ENCODE measurements around the gene TMEM235.

The TMEM235 gene

DNA sequence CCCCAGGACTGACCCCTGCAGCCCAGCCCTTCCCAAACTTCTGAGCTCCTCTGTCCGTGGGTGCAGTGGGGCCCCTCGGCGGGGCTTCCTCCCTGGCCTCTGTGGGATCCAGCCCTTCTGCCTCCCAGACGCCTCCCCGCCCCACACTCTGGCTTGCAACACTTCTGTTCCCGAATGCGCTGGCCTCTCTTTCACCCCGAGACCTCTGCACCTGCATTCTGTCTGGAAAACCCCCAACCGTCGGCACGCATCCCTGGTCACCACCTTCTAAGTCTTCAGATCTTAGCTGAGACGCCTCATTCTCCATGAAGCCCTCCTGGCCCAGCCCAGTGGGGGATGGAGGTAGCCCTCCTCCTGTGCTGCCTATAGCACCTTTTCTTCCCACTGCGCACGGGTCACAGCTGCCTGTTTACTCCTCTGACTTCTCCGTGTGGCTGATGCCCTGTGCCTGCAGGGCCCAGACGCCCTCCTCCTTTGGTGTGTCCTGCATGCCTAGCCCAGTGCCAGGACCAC lies 26.4 kb downstream of the TMEM235 start:
- peaks cover 0 to 3% of the 10 kb centered on the region in 2 donors for H3K27me3 ChIP-seq (ENCODE audit: control insufficient read depth in 1 of 2, insufficient read depth in 2 of 2, low read length in 2 of 2)
- H3K36me3 ChIP-seq (ENCODE audit: control insufficient read depth in 2 of 2, insufficient read depth in 2 of 2, low read length in 2 of 2): no peaks in the 10 kb centered on the region
- no peaks in the 10 kb centered on the region for H3K4me1 ChIP-seq (ENCODE audit: control insufficient read depth, insufficient read depth, low read length)
- peak overlapping the region; percentile 31 for H3K27ac ChIP-seq (ENCODE audit: low read length)
- no peak overlapping the region for H3K9ac ChIP-seq (ENCODE audit: low read length in 2 of 2)
- no peak overlapping the region for H3K4me3 ChIP-seq (ENCODE audit: low read length in 2 of 2)
- no peaks in the 10 kb centered on the region for H3K9me3 ChIP-seq (ENCODE audit: control insufficient read depth in 2 of 2, low read length in 2 of 2)

DNA sequence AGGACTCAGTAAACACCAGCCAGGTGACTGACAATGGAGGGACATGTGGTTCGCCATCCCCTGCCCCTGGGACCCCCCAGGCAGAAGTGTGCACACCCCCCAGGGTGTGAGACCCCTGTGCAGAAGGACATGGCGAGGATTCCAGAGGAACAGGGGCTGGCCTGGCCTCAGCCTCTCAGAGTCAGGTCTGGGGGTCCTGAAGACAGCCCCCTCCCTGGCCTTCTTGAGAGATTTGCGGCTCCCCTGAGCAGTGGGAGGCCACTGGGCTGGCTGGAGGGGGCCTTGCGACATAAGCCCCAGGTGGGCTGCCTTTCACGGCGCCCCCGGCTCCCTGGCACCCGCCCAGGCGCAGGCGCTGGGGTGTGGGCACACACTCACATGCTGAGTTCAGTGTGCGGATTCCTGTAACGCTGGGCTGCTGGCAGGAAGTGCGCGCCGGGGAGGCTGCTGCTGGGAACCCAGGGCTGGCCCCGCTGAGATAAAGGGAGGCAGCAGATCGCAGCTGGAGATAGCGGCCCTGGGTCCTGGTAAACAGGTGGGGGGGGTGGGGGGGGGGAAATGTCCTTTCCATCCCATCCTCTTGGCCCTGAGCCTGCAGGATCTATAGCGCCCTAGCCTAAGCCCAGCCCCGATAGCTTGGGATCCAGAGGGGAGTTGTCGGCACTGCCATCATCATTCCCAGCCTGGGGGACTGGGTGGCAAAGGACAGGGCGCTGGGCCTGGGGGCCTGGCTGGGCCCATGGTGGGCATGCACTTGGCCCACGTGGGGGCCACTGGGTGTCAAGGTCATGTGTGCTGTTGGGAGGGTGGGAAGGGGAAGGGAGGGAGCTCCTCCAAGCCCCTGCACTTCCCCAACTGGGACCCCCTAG lies 27.1 kb downstream of the TMEM235 start:
- Histone ChIP-seq H3K4me3 (ENCODE audit: low read length in 2 of 2) (no peak overlapping the region), H3K9ac (ENCODE audit: low read length in 2 of 2) (no peak overlapping the region), H3K36me3 (ENCODE audit: control insufficient read depth in 2 of 2, insufficient read depth in 2 of 2, low read length in 2 of 2) (no peaks in the 10 kb centered on the region), H3K9me3 (ENCODE audit: control insufficient read depth in 2 of 2, low read length in 2 of 2) (no peaks in the 10 kb centered on the region), H3K27ac (ENCODE audit: low read length) (peak overlapping the region; percentile 31), H3K27me3 (ENCODE audit: control insufficient read depth in 1 of 2, insufficient read depth in 2 of 2, low read length in 2 of 2) (peaks cover 0 to 3% of the 10 kb centered on the region in 2 donors), H3K4me1 (ENCODE audit: control insufficient read depth, insufficient read depth, low read length) (peaks cover 4% of the 10 kb centered on the region)

DNA sequence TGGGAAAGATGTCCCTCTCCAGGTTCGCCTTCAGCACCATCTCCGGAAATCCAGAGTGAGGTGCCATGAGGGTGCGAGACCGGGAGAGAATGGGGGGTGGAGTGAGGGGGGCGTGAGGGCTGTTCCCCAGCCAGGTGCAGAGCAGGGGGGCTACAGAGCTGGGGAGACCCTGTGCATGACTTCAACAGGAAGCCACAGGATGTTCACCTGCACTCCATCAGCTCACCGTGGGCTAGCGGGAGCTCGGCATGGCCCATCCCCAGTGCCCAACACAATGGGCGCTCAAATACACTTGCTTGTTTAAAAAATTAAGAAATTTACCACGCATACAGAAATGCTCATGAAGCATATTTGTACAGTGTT lies 27.7 kb downstream of the TMEM235 start:
- H3K9me3 ChIP-seq (ENCODE audit: control insufficient read depth in 2 of 2, low read length in 2 of 2): no peaks in the 10 kb centered on the region
- H3K9ac ChIP-seq (ENCODE audit: low read length in 2 of 2): no peak overlapping the region
- no peak overlapping the region for H3K27ac ChIP-seq (ENCODE audit: low read length)
- H3K36me3 ChIP-seq (ENCODE audit: control insufficient read depth in 2 of 2, insufficient read depth in 2 of 2, low read length in 2 of 2): no peaks in the 10 kb centered on the region
- peaks cover 6% of the 10 kb centered on the region for H3K4me1 ChIP-seq (ENCODE audit: control insufficient read depth, insufficient read depth, low read length)
- peaks cover 0 to 3% of the 10 kb centered on the region in 2 donors for H3K27me3 ChIP-seq (ENCODE audit: control insufficient read depth in 1 of 2, insufficient read depth in 2 of 2, low read length in 2 of 2)
- no peak overlapping the region for H3K4me3 ChIP-seq (ENCODE audit: low read length in 2 of 2)

DNA sequence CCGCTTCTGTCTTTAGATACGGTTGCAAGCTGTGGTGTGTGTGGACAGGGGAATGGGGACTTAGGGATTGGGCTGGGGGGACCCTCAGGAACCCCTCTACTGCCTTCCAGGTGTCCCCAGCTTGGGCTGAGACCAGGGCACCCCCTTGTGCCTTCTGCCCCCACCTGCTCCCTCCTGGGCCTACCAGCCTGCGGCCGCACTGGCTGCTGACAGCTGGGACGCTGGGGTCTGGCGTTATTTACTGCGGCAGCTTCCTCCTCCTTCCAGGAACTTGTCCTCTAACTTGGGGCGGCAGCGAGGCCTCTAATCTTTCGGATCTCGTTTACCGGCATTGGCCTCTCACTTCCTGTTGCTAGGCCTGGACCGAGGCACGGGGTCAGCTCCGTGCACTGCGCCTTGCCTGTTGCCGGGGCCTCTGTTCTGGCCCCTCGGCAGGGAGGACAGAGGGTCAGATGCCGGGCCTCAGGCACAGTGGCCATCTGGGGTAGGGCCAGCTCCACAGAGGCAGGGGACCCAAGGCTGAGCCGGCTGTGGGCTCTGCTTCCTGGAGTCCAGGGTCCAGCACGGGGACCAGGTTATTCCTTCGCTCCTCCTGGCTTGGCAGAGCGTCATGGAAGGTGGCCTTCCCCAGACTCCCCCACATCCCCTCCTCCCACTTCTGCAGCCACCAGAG lies 31.8 kb downstream of the TMEM235 start:
- Histone ChIP-seq H3K4me3 (ENCODE audit: low read length in 2 of 2) (no peak overlapping the region), H3K9ac (ENCODE audit: low read length in 2 of 2) (no peak overlapping the region)

DNA sequence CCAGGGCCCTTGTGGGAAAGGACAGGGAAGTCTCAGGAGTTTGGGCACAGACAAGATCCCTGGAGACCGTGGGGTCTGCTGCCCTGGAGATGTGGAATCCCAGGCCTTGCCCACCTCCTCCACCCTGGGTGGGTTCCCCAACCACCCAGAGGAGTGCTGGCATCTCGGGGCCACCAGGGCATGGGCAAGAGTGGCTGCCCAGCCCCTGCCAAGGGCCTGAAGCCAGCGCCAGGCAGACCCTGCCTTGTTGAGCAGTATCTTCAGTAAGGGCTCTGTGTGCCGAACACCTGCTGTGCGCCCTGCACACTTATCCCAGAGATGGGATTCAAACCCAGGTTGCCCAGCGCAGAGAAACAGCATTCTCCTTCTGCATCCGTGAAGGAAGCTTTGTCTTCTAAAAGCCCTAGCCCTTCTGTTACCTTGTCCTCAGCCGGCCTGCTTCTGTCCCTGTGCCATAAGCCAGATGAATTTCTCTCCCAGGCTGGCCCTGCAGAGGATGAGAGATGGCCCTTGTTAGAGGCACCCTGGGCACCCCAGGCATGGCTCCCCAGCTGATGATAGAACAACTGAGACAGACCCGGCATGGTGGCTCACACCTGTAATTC lies 32.4 kb downstream of the TMEM235 start:
- peak overlapping the region; percentile 31 for H3K27ac ChIP-seq (ENCODE audit: low read length)
- no peaks in the 10 kb centered on the region for H3K36me3 ChIP-seq (ENCODE audit: control insufficient read depth in 2 of 2, insufficient read depth in 2 of 2, low read length in 2 of 2)
- no peaks in the 10 kb centered on the region for H3K27me3 ChIP-seq (ENCODE audit: control insufficient read depth in 1 of 2, insufficient read depth in 2 of 2, low read length in 2 of 2)
- no peak overlapping the region for H3K9ac ChIP-seq (ENCODE audit: low read length in 2 of 2)
- H3K4me3 ChIP-seq (ENCODE audit: low read length in 2 of 2): no peak overlapping the region
- H3K4me1 ChIP-seq (ENCODE audit: control insufficient read depth, insufficient read depth, low read length): peaks cover 6% of the 10 kb centered on the region
- H3K9me3 ChIP-seq (ENCODE audit: control insufficient read depth in 2 of 2, low read length in 2 of 2): no peaks in the 10 kb centered on the region

More for the DNA sequence above, 31.8 kb downstream of the TMEM235 start:
- H3K27ac ChIP-seq (ENCODE audit: low read length): peak overlapping the region; percentile 31
- H3K36me3 ChIP-seq (ENCODE audit: control insufficient read depth in 2 of 2, insufficient read depth in 2 of 2, low read length in 2 of 2): no peaks in the 10 kb centered on the region
- H3K4me1 ChIP-seq (ENCODE audit: control insufficient read depth, insufficient read depth, low read length): peaks cover 6% of the 10 kb centered on the region
- H3K27me3 ChIP-seq (ENCODE audit: control insufficient read depth in 1 of 2, insufficient read depth in 2 of 2, low read length in 2 of 2): peaks cover 0 to 1% of the 10 kb centered on the region in 2 donors
- H3K9me3 ChIP-seq (ENCODE audit: control insufficient read depth in 2 of 2, low read length in 2 of 2): no peaks in the 10 kb centered on the region

DNA sequence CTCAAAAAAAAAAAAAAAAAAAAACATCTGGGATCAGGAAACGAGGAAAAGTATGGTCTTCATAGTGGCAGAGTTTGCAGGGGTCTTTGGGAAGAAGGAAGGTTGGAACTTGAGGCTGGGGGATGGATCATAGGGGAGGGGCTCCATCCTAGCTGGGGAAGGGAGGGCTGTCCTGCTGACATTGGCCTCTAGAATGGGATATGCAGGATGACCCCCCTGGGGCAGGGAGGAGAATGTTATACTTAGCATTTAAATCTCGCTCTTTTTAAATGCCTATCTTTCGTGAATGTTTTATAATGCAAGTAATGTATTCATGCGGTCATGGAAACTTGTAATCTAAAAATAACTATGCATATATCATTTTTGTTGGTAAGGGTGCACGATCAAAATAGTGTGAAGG lies 33.2 kb downstream of the TMEM235 start:
- Histone ChIP-seq H3K27me3 (ENCODE audit: control insufficient read depth in 1 of 2, insufficient read depth in 2 of 2, low read length in 2 of 2) (peaks cover under 1 to 3% of the 10 kb centered on the region in 2 donors), H3K9ac (ENCODE audit: low read length in 2 of 2) (no peak overlapping the region), H3K4me3 (ENCODE audit: low read length in 2 of 2) (no peak overlapping the region), H3K27ac (ENCODE audit: low read length) (no peak overlapping the region), H3K36me3 (ENCODE audit: control insufficient read depth in 2 of 2, insufficient read depth in 2 of 2, low read length in 2 of 2) (no peaks in the 10 kb centered on the region), H3K9me3 (ENCODE audit: control insufficient read depth in 2 of 2, low read length in 2 of 2) (no peaks in the 10 kb centered on the region), H3K4me1 (ENCODE audit: control insufficient read depth, insufficient read depth, low read length) (peaks cover 8% of the 10 kb centered on the region)

DNA sequence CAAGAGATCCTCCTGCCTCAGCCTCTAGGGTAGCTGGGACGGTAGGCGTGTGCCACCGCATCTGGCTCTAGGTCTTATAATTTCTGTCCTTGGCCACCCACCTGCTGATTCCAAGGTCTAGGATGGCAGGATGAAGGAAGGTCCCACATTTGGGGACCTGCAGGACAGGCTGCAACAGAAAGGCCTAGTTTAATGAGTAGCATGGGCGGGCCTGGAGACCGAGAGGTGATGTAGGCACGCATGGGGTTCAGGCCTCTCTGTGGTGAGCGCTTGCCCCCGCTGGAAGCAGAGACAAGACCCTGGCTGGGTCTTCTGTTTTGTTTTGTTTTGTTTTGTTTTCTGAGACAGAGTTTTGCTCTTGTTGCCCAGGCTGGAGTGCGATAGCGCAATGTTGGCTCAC lies 33.7 kb downstream of the TMEM235 start:
- peaks cover 8% of the 10 kb centered on the region for H3K4me1 ChIP-seq (ENCODE audit: control insufficient read depth, insufficient read depth, low read length)
- no peak overlapping the region for H3K4me3 ChIP-seq (ENCODE audit: low read length in 2 of 2)
- no peak overlapping the region for H3K27ac ChIP-seq (ENCODE audit: low read length)
- H3K9ac ChIP-seq (ENCODE audit: low read length in 2 of 2): no peak overlapping the region
- H3K27me3 ChIP-seq (ENCODE audit: control insufficient read depth in 1 of 2, insufficient read depth in 2 of 2, low read length in 2 of 2): peaks cover 3 to 8% of the 10 kb centered on the region in 2 donors
- H3K9me3 ChIP-seq (ENCODE audit: control insufficient read depth in 2 of 2, low read length in 2 of 2): no peaks in the 10 kb centered on the region
- no peaks in the 10 kb centered on the region for H3K36me3 ChIP-seq (ENCODE audit: control insufficient read depth in 2 of 2, insufficient read depth in 2 of 2, low read length in 2 of 2)

DNA sequence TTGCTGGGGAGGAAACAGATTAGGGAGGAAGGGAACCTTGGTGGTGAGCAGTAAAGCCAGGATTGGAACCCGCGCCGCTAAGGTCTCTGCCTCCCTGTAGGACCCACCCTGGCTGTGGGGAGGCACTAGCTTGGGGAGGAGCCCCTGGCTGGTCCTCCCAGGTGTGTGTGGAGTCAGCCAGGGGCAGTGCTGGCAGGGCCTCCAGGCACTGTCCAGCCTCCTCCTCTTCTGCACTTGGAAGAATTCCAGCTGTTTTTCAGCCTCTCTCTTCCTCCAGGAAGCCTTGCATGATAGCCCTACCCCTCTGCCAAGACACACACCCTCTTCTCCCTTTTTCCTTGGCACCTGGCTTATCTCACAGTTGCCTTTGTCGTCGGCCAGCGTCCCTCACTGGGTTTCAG lies 34.8 kb downstream of the TMEM235 start:
- H3K4me1 ChIP-seq (ENCODE audit: control insufficient read depth, insufficient read depth, low read length): peaks cover 8% of the 10 kb centered on the region
- no peak overlapping the region for H3K4me3 ChIP-seq (ENCODE audit: low read length in 2 of 2)
- no peaks in the 10 kb centered on the region for H3K9me3 ChIP-seq (ENCODE audit: control insufficient read depth in 2 of 2, low read length in 2 of 2)
- no peaks in the 10 kb centered on the region for H3K36me3 ChIP-seq (ENCODE audit: control insufficient read depth in 2 of 2, insufficient read depth in 2 of 2, low read length in 2 of 2)
- H3K9ac ChIP-seq (ENCODE audit: low read length in 2 of 2): no peak overlapping the region
- H3K27me3 ChIP-seq (ENCODE audit: control insufficient read depth in 1 of 2, insufficient read depth in 2 of 2, low read length in 2 of 2): peaks cover 7 to 8% of the 10 kb centered on the region in 2 donors
- no peak overlapping the region for H3K27ac ChIP-seq (ENCODE audit: low read length)

DNA sequence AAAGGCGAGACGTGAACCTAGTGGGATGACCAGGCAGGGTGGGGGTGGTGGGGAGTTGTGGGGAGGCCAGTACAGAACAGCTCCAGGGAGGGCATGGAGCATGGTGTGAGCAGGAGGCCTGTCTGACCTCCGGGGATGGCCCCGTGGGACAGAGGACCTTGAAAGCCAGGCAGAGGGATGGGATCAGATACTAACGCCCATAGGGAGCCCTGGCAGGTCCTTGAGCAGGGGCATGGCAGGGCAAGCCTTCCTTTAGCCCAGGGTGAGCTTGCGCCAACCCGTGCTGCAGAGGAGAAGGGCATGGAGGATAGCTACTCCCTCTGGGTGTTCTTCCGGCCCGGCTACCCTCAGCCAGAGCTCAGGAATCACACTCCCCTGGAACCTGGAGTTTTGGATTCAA lies 35.3 kb downstream of the TMEM235 start:
- Histone ChIP-seq H3K9ac (ENCODE audit: low read length in 2 of 2) (no peak overlapping the region), H3K27me3 (ENCODE audit: control insufficient read depth in 1 of 2, insufficient read depth in 2 of 2, low read length in 2 of 2) (peaks cover 8 to 12% of the 10 kb centered on the region in 2 donors), H3K9me3 (ENCODE audit: control insufficient read depth in 2 of 2, low read length in 2 of 2) (no peaks in the 10 kb centered on the region), H3K27ac (ENCODE audit: low read length) (no peak overlapping the region), H3K4me3 (ENCODE audit: low read length in 2 of 2) (no peak overlapping the region), H3K36me3 (ENCODE audit: control insufficient read depth in 2 of 2, insufficient read depth in 2 of 2, low read length in 2 of 2) (no peaks in the 10 kb centered on the region), H3K4me1 (ENCODE audit: control insufficient read depth, insufficient read depth, low read length) (peaks cover 8% of the 10 kb centered on the region)

DNA sequence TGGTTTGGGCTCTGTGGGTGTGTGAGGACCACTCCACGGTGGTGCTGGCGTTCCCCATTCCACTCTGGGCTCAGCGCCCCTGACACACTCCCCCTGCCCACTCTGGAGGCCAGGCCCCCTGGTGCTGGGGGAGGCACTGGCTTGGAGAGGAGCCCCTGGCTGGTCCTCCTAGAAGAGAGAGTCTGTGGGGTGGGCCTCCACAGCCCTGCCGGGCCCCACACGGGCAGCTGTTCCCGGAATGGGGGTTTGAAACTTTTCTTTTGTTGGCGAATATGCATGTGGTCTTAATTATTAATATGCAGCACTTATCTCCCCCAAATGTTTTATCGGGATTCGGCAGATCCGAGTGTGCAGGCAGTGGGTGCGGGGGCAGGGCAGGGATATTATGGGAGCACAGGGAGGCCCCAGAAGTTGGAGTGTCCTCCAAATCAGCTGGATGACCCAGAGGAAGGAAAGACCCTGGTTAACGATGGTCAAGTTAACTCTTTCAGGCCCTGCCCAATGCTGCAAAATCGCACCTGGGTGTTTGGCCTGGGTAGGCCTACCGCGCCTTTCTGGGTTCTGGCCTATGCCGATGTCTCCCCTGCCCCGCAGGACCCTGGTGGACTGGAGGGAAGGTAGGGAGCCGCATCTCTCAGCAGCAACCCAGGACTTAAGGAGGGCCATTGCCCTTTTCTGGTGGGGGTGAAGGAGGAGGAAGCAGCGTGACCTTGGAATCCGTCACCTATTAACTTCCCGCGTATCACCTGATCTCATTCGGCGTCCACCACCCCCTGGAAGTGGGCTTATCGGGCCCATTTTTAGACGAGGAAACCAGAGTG lies 36.0 kb downstream of the TMEM235 start:
- Histone ChIP-seq H3K4me1 (ENCODE audit: control insufficient read depth, insufficient read depth, low read length) (peaks cover 8% of the 10 kb centered on the region), H3K9me3 (ENCODE audit: control insufficient read depth in 2 of 2, low read length in 2 of 2) (no peaks in the 10 kb centered on the region), H3K36me3 (ENCODE audit: control insufficient read depth in 2 of 2, insufficient read depth in 2 of 2, low read length in 2 of 2) (no peaks in the 10 kb centered on the region), H3K4me3 (ENCODE audit: low read length in 2 of 2) (no peak overlapping the region), H3K27ac (ENCODE audit: low read length) (no peak overlapping the region), H3K9ac (ENCODE audit: low read length in 2 of 2) (no peak overlapping the region), H3K27me3 (ENCODE audit: control insufficient read depth in 1 of 2, insufficient read depth in 2 of 2, low read length in 2 of 2) (peaks cover 8 to 14% of the 10 kb centered on the region in 2 donors)

Measured in stomach smooth muscle (tissue), 2 donors.